ENCODE measurements around the gene UROS.

- no peak for TF ChIP-seq CTCF (IDR thresholded peaks at IDR 0.05)
- TF ChIP-seq POLR2AphosphoS5 (IDR thresholded peaks at IDR 0.05), result no peak
These were observed 15.0 kb downstream of the UROS start for GRCh38 chr10:125808047-125808446.
